NCI-H345 treated with DMSO at 0.1 percent for 48 hours (cell line): Measurements from ENCODE around the gene NHLRC4.

Experiments used
- DNase-seq: peaks from one replicate; lab custom pipeline; 2025; ENCODE audit not compliant: unreplicated experiment; lab: John Stamatoyannopoulos, UW

The NHLRC4 gene

DNA sequence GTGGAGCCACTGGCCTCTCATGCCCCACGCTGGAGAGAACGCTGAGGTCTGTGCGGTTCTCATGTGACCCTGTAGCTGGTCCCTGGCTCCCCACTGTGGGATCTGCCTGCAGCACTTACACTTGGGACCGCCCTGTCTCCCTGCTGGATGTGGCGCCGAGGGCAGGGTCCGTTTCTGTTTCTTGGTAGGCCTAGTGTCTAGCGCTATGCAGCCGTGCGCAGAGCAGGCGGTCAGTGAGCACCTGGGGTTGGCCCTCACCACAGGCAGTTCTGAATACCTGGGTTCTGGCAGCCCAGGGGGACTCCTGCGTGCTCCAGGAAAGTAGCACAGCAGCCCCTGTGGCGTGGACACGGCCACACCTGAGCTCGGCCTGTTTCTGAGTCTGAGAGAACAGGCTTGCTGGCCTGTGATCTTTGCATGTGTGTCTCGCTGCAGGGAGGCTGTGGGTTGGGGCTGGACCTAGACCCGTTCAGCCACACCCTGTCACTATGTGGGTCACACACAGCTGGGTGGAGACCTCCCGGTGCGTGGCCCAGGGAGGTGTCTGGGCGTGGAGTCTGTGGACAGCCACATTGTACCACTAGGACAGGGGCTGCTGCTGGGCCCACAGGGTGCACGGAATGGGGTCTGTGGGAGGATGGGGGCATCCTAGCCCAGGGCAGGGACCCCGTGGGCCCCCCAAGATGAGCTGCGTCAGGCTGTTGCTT lies 36.5 kb upstream of the NHLRC4 start:
- DNase-seq, result no peak

DNA sequence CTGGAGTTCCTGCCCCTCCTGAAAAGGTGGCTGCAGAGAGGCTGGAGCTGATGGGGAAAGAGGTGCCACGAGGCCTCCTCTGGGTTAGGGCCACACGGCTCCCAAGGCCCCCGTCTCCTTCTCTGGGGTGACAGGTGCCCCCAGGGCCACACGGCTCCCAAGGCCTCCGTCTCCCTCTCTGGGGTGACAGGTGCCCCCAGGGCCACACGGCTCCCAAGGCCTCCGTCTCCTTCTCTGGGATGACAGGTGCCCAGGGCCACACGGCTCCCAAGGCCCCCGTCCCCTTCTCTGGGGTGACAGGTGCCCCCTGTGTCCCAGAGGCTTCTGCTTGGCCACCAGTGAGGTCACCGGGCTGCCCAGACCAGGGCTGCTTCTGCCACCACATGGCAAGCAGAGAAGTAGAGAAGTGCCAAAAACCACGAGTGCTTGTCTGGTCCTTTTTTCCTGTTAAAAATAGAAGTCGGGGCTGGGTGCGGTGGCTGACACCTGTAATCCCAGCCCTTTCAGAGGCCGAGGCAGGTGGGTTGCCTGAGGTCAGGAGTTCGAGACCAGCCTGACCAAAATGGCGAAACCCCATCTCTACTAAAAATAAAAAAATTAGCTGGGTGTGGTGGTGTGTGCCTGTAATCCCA lies 35.2 kb upstream of the NHLRC4 start:
- no peak for DNase-seq

DNA sequence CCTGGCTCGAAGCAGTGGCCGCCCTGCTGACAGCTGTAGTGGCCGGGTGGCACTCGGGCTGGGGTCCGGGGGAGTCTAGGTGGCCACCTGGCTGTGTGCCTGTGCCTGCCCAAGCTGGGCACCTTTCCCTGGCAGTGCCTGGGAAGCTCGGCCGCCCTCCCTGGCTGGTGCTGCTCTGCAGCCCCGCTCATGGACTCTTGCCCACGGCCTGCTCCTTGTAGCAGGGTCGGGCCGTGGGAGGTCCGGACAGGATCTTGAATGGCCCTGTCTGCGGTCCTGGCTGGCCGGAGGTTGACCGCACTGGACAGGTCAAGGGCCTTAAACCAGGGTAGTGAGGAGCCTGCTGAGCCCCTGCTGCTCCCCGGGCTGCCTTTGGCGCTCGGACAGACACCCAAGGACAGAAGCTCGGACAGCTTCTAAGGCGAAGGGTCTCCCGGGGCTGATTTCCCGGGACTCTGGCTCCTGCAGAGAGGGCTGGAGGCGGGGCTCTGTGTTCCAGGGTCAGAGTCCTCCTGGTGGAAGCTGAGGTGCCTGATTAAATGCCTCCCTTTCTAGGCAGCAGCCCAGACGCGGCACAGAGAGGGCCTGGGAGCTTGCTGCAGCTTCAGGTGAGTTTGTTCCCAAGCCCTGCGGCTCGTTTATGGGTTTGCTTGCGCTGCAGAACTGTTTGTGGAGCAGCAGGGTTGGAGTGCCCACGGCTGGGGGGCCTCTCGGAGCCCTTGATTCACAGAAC lies 33.2 kb upstream of the NHLRC4 start:
- no peak for DNase-seq

DNA sequence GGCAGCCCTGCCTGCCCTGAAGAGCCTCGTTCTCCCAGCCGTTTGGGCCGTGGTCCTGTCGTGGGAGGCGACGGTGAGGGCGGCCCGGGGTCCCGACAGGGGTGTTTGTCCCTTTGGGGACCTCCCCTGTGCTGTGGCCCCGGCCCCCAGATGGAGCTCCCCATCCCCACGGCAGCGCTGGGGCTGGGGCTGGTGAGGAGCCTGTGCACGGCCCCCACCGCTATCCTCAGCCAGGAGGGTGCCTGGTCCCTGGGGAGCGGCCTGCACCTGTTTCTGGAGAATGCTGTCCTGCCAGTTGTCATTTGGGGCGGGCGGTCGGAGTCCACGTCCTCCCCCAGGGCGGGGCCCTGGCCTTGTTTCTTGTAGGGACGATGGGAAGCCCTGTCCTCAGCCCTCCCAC lies 32.7 kb upstream of the NHLRC4 start:
- no peak for DNase-seq

DNA sequence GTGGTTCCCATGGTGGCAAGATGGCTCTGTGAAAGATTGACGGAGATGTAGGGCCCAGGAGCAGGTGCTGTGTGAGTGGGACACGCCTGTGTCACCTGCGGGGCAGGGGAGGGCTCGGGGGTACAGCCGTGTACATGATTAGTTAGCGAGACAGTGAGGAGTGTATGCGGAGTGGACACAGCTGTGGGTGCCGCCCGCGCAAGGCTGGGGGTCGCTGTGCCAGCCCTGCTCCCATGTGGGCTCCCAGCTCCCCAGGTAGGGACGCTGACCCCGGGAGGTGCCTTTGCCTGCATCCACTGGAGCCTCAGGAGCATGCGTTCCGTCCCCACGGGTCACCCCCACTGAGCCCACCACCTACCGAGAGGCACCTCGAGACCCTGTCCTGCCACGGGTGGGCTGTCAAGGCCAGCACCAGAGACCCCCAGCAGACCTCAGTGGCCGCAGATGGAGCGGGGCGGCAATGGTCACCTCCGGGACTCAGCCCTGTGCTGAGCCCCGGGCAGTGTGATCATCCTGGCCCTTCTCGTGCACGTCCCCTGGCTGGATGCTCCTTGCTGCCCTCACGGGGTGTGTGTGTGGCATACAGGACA lies 31.9 kb upstream of the NHLRC4 start:
- DNase-seq, result no peak

DNA sequence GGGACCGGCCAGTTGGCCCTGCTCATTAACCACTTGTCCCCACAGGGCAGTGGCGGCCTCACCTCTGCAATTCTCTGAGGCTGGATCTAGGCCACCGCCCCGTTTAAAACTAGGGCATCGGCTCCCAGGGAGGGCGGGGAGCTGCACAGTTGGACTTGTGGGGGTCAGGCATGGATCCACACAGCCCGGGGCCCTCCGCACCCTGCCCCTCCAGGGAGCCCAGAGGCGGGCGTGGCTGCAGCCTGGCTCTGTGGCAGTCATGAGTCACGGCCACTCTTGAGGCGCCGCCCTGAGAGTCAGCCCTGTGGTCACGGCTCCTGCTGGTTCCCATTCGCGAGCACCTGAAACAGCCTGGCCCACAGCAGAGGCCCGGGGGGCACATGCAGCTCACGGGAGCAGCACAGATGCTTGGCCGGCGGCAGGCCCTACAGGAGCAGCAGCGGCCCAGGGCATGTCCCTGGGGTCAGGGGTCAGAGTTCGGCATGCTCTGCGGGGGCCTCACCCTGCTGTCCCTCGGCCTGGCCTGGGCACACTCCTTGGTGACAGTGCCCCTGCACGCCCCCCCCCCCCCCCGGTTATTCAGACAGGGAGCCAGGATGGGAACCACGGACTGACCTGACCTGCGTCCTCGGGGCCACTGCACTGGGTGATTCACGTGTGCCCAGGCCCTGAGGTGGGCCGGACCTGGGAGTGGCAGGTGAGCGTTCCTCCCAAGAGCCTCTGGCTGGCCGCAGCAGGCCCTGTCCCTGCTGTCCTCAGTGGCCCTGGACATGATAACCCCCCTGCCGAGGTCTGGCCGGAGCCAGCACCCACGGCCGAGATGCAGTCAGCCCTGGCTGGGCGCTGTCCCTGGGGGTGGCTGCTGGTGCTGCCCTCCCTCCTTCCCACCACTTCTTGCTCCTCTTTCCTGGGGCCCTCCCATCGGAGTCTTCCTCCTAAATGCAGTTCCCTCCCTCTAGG lies 31.1 kb upstream of the NHLRC4 start:
- no peak for DNase-seq

DNA sequence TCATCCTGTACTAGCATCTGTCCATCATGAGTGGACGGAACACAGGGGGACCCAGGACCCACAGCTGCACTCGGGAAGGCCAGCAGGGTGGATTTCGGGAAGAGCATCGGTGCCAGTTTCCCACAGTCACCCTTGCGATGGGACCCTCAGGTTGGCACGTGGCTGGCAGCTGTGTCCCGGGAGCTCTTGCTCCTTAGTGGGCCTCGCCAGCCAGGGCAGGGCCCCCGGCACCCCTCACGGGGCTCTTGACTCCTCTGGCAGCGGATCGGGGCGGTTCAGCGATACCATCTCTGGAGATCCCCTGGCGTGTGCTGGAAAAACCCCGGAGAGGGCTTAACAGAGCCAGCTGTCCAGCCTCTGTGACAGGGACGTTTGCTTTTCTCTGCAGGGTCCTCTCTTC lies 30.1 kb upstream of the NHLRC4 start:
- DNase-seq, result no peak

DNA sequence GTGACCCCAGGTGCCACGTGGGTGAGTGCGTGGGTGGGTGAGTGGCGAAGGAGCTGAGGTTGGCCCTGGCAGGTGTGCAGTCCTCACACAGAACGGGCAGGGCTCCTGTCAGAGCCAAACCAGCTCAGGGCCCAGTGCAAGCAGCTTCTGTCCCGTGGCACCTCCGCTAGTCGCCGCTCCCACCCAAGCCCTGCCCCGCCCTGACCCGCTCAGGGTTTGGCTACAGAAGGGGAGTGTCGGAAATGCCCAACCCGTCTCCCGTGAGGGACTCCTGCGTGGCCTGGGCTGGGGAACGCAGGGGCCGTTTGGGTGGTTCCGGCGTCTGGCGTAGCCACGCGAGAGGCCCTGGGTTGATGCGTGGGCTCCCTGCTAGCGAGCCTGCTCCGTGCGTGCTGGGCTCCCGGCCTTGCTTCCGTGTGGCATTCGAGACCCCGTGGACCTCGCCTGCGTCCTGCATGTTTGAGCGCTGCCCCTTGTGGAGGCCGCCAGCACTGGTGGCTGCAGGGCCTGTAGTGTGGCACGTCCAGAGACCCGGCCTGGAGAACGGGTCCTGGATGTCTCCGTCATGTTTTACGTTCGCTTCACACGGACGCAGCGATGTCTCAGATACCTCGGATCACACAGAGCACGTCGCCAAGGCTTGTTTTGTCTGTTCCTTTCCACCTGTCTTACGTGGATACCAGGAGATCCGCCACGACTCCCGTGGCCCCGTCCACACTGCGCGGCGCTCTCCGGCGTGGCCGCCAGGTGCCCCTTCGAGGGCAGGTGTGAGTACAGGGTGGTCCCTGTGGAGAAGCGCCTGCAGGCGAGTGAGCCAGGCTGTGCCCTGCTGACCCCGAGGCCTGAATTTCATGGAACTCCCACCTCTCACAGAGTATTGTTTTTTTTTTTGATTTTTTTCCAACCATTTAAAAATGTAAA lies 29.1 kb upstream of the NHLRC4 start:
- DNase-seq, result no peak

DNA sequence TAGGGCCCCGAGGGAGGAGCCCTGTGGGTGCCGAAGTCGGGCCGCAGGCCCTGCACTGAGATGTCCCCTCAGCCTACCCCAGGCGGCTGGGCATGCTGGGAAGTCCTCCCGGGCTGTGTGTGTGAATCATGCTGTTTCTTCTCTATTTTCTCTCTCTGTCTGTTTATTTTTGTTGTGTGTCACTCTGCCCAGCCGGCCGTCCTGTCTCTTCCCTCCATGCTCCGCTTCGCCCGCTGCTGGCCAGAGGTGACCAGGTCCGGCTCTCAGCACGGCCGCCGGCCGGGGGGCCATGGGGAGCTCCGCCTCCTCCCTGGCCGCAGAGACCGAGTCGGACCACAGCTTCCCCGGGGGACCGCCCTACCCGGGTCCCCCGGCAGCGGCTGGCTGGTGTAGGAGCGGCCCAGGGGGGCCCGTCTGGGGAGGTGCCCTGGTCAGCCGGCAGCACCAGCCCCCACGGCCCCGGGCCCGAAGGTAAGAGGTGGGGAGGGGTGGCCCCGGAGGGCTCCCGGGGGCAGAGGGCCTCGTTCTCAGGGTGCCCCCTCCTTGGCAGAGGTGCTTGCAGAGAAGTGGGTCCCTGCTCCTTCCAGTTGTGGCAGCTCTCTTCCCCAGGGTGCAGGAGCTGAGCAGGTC lies 26.8 kb upstream of the NHLRC4 start:
- DNase-seq, result no peak

DNA sequence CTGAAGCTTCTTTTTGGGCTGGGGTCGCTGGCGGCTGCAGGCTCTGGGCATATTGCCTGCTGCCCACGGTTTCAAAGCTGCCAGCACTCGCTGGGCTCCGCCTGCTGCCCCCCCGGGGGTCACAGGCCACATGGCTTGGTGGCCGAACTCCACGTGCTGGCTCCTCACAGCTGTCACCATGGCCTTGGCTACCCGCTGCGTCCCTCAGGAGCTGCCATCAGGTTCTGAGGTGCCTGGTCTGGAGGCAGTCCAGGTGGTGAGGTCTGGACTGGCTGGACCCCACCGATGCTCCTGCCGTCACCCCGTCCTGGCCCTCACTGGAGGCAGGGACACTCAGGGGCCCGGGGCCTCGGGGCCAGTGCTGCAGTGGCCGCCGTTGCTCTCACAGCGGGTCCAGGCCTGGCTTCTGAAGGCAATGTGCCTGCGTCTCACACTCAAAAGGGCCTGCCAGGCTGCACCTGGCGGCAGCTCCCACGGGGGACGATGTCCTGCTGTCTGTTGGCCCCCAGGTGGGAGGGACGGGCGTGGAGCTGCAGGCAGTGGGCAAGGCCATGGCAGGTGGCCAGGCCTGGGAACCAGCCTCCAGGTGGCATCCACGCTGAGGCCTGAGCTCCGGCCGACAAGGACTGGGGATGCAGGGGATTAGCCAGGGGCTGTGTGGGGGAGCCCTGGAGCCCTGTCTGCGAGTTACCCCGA lies 26.0 kb upstream of the NHLRC4 start:
- no peak for DNase-seq

DNA sequence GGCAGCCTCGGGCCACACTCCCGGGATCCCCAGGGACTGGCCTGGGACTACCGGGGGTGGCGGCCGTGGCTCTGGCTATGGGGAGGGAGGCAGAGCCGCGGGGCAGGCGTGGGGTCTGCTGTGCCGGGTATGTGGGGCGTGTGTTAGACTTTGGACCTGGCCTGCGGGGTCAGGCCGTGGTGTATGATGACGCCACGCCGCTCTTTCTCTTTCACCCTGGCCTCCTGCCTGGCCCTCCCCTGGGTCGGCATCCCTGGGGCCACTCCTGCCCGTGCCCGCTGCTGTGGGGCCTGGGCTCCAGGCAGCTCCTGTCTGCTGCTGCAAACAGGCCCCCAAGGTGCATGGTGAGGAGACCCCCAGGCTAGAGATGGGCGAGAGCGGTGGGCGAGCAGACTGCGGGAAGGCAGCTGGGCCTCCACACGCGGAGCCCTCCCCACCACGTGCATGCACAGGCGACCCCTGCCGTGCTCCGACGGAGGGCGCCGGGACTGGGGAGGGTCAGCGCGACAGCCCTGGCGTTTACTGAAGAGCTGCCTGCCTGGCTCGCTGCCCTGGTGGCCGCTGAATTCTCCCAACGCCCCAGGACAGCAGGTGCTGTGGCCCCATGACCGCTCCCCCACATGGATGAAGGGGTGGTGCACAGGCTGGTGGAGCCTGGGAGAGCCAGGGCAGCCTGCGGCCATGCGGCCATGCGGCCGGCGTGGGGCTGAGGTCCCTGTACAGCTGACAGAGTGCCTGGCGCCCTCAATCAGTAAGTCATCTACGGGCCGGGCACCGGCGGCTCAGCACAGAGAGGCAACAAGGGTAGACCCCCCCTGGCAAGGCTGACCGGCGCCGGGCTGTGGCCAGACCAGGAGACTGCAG lies 23.3 kb upstream of the NHLRC4 start:
- no peak for DNase-seq

DNA sequence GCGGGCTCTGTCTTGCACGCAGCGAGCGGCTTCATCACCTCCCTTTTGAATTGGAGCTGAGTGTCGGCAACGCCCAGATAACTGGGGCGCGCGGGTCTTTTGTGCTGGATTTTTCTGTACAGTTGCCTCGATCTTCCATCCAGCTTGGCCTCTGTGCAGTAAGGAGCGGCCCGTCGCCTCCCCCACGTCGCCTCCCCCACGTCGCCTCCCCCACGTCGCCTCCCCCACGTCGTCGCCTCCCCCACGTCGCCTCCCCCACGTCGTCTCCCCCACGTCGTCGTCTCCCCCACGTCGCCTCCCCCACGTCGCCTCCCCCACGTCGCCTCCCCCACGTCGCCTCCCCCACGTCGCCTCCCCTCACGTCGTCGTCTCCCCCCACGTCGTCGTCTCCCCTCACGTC lies 22.3 kb upstream of the NHLRC4 start:
- no peak for DNase-seq

DNA sequence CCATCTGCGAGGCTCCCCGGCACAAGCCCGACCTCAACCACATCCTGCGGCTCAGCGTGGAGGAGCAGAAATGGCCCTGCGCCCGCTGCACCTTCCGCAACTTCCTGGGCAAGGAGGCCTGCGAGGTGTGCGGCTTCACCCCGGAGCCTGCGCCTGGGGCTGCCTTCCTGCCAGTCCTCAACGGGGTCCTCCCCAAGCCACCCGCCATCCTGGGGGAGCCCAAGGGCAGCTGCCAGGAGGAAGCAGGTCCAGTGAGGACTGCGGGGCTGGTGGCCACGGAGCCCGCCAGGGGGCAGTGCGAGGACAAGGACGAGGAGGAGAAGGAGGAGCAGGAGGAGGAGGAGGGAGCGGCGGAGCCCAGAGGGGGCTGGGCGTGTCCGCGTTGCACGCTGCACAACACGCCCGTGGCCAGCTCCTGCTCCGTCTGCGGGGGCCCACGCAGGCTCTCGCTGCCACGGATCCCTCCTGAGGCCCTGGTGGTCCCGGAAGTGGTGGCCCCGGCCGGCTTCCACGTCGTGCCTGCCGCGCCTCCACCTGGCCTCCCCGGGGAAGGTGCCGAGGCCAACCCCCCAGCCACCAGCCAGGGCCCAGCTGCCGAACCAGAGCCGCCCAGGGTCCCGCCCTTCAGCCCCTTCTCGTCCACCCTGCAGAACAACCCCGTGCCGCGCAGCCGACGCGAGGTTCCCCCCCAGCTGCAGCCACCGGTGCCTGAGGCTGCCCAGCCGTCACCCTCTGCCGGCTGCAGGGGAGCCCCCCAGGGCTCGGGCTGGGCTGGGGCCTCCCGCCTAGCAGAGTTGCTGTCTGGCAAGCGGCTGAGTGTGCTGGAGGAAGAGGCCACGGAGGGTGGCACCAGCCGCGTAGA lies 19.7 kb upstream of the NHLRC4 start:
- no peak for DNase-seq

DNA sequence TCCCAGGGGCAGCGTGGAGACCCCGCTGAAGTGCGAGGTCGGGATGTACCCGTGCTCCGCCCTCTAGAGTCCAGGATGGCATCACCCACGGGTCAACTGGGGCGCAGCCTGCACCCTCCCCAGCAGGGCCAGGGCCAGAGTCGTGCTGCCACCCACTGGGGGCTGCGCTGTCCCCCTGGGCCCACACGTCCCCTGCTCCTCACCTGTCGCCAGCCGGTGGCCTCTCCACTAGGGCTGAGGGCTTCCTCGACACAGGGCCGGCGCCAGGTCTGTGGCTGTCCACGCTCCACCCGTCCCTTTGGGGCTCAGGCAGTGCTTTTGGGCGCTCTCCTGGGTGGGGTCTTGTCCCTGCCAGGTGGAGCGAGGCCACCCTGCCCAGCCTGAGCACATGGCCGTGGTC lies 18.2 kb upstream of the NHLRC4 start:
- no peak for DNase-seq

DNA sequence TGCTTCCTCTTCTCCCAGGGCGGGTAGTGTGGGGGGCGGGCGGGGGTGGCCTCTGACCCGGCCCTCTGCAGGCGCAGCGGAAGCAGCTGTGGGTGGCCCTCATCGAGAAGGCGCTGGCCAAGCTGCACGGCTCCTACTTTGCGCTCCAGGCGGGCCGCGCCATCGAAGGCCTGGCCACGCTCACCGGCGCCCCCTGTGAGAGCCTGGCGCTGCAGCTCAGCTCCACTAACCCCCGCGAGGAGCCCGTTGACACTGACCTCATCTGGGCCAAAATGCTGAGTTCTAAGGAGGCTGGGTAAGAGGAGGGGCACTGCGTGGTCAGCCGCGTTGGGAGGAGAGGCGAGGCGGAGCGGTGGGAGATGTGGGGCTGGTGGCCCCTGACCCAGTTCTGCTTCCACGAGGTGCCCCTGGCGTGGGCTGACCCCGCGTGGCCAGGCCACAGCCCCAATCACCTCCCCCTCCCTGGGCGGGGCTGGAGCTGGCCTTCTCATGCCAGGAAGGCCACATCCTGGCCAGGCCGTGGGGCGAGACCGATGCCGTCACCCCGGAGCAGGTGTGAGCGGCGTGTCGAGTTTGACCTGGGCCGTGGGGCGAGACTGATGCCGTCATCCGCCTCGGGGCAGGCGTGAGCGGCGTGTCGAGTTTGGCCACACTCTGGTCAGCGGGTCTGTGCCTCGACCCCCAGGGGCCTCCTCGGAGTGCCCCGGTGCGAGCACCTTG lies 17.1 kb upstream of the NHLRC4 start:
- DNase-seq, result no peak

DNA sequence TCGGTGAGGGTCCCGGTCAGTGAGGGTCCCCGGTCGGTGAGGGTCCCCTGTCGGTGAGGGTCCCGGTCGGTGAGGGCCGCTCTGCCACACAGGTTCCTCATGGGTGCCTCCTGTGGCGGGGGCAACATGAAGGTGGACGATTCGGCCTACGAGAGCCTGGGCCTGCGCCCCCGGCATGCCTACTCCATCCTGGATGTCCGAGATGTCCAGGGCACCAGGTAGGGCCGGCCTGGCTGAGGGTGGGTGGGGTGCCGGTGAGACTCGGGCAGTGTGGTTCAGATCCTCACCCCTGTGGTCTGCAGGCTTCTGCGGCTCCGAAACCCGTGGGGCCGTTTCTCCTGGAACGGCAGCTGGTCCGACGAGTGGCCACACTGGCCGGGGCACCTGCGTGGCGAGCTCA lies 15.6 kb upstream of the NHLRC4 start:
- no peak for DNase-seq
